ENCODE data around the gene TCEAL4. TPM values are rescaled to one million over a fixed set of nuclear protein-coding genes. Genes with fewer than 3 reads are reported as not detected.

TCEAL4 gene
- total RNA-seq (51.2 TPM), polyA plus RNA-seq (ENCODE audit: insufficient read depth in 1 of 8, insufficient read length in 8 of 8, low replicate concordance in 1 of 8) (100 to 1,000 TPM in 4 of 8 donors, 10 to 100 TPM in 4; 87.3 to 126 (median 98.8) TPM)
- long read RNA-seq, donor 1, transcript TCEAL4-208 (3 exons, 1,273 nt), result major isoform, 16 of 30 reads
- long read RNA-seq, donor 1, partial matches to known transcripts, result 6 of 30 reads
- long read RNA-seq, donor 1, other reads (novel, unspliced or antisense), result 0 of 30 reads
- long read RNA-seq, donor 2, transcript TCEAL4-208 (3 exons, 1,273 nt), result major isoform, 5 of 7 reads
- long read RNA-seq, donor 2, partial matches to known transcripts, result 0 of 7 reads
- long read RNA-seq, donor 2, other reads (novel, unspliced or antisense), result 0 of 7 reads
- long read RNA-seq, donor 3, transcript TCEAL4-212 (3 exons, 1,008 nt), result minor isoform, 7 of 52 reads
- long read RNA-seq, donor 3, transcript TCEAL4-208 (3 exons, 1,273 nt), result major isoform, 36 of 52 reads
- long read RNA-seq, donor 3, transcript TCEAL4-204 (2 exons, 891 nt), result minor isoform, 5 of 52 reads
- long read RNA-seq, donor 3, partial matches to known transcripts, result 0 of 52 reads
- long read RNA-seq, donor 3, other reads (novel, unspliced or antisense), result 0 of 52 reads
- long read RNA-seq, donor 4, transcript TCEAL4-212 (3 exons, 1,008 nt), result minor isoform, 6 of 40 reads
- long read RNA-seq, donor 4, transcript TCEAL4-208 (3 exons, 1,273 nt), result major isoform, 28 of 40 reads
- long read RNA-seq, donor 4, partial matches to known transcripts, result 0 of 40 reads
- long read RNA-seq, donor 4, other reads (novel, unspliced or antisense), result 0 of 40 reads
- long read RNA-seq, donor 5, transcript TCEAL4-208 (3 exons, 1,273 nt), result major isoform, 97 of 153 reads
- long read RNA-seq, donor 5, transcript TCEAL4-212 (3 exons, 1,008 nt), result minor isoform, 19 of 153 reads
- long read RNA-seq, donor 5, transcript TCEAL4-204 (2 exons, 891 nt), result minor isoform, 5 of 153 reads
- long read RNA-seq, donor 5, partial matches to known transcripts, result 20 of 153 reads
- long read RNA-seq, donor 5, other reads (novel, unspliced or antisense), result 8 of 153 reads
- long read RNA-seq, donor 6, transcript TCEAL4-212 (3 exons, 1,008 nt), result minor isoform, 6 of 98 reads
- long read RNA-seq, donor 6, transcript TCEAL4-204 (2 exons, 891 nt), result minor isoform, 10 of 98 reads
- long read RNA-seq, donor 6, transcript TCEAL4-208 (3 exons, 1,273 nt), result major isoform, 70 of 98 reads
- long read RNA-seq, donor 6, partial matches to known transcripts, result 0 of 98 reads
- long read RNA-seq, donor 6, other reads (novel, unspliced or antisense), result 0 of 98 reads
- long read RNA-seq, donor 7, transcript TCEAL4-204 (2 exons, 891 nt), result minor isoform, 11 of 71 reads
- long read RNA-seq, donor 7, transcript TCEAL4-208 (3 exons, 1,273 nt), result major isoform, 50 of 71 reads
- long read RNA-seq, donor 7, transcript TCEAL4-206 (3 exons, 1,135 nt), result minor isoform, 6 of 71 reads
- long read RNA-seq, donor 7, partial matches to known transcripts, result 0 of 71 reads
- long read RNA-seq, donor 7, other reads (novel, unspliced or antisense), result 0 of 71 reads
- long read RNA-seq, donor 8, transcript TCEAL4-208 (3 exons, 1,273 nt), result major isoform, 32 of 47 reads
- long read RNA-seq, donor 8, partial matches to known transcripts, result 0 of 47 reads
- long read RNA-seq, donor 8, other reads (novel, unspliced or antisense), result 5 of 47 reads
- long read RNA-seq, donor 9, transcript TCEAL4-212 (3 exons, 1,008 nt), result minor isoform, 9 of 61 reads
- long read RNA-seq, donor 9, transcript TCEAL4-204 (2 exons, 891 nt), result minor isoform, 7 of 61 reads
- long read RNA-seq, donor 9, transcript TCEAL4-208 (3 exons, 1,273 nt), result major isoform, 40 of 61 reads
- long read RNA-seq, donor 9, partial matches to known transcripts, result 0 of 61 reads
- long read RNA-seq, donor 9, other reads (novel, unspliced or antisense), result 0 of 61 reads
- long read RNA-seq, donor 10, transcript TCEAL4-208 (3 exons, 1,273 nt), result major isoform, 51 of 74 reads
- long read RNA-seq, donor 10, transcript TCEAL4-212 (3 exons, 1,008 nt), result minor isoform, 5 of 74 reads
- long read RNA-seq, donor 10, partial matches to known transcripts, result 0 of 74 reads
- long read RNA-seq, donor 10, other reads (novel, unspliced or antisense), result 9 of 74 reads
- long read RNA-seq, donor 11, transcript TCEAL4-204 (2 exons, 891 nt), result minor isoform, 5 of 65 reads
- long read RNA-seq, donor 11, transcript TCEAL4-208 (3 exons, 1,273 nt), result major isoform, 47 of 65 reads
- long read RNA-seq, donor 11, transcript TCEAL4-212 (3 exons, 1,008 nt), result minor isoform, 5 of 65 reads
- long read RNA-seq, donor 11, partial matches to known transcripts, result 0 of 65 reads
- long read RNA-seq, donor 11, other reads (novel, unspliced or antisense), result 5 of 65 reads

DNA sequence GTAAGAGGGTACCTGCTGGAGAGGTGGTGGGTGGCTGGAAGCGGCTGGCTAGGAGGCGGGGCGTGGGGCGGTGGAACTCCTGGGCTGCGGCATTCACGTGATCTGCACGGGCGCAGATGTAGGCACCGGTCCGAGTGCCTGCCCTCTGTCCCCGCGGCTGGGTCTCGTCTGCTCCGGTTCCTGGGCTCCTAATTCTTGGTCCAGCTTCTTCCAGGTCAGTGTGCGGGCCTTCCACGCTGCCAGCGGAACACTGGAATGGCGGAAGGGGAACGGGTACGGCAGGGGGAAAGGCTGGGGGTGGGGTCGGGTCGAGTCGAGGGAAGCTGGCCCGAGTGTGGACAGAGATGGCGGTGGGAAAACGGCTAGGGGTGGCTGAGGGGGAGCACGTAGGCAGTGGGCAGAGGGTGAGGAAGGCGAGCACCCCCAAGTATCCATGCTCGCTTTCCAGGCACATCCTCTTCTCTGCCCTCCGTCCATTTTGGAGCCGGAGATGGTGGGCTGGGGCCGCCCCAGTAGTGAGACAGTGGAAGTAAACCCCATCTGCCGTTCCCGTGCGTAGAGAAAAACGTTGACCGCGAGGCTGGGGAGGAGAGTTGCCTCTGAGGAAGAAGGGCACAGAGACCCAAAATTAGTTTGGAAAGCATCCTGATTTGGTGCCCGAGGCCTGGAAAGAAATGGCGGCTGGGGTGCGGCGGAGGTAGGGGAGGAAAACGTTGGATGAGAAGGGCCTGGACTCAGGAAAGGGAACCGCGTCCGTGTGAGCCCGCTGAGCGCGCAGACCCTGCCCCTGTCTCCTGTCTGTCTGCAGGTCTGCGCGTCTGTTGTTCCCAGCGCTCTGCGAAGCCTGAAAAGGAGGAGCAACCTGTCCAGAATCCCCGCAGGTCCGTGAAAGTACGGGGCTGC, at the start of gene TCEAL4:
Gene TCEAL4 (plus strand): TSS at position 105 of the 903 bp plus-strand sequence. CDS start 1,161 bp downstream, outside the sequence.
- Histone ChIP-seq H3K4me3 (ENCODE audit: low read length) (peak within 1 kb of the TSS; percentile 68), H3K27me3 (ENCODE audit: control insufficient read depth, insufficient read depth, low read length) (peaks cover 16% of the 10 kb centered on the region), H3K27ac (ENCODE audit: low read length) (peak within 1 kb of the TSS; percentile 89), H3K4me1 (ENCODE audit: control insufficient read depth, insufficient read depth, low read length) (peaks cover 5% of the 10 kb centered on the region), H3K36me3 (ENCODE audit: control insufficient read depth, insufficient read depth, low read length) (peaks cover 2% of the 10 kb centered on the region), H3K9me3 (replicated peaks; ENCODE audit: control insufficient read depth, low read depth, low read length) (no peaks in the 10 kb centered on the region)
- peak; percentile 54 for DNase-seq
- 29% methylated on average over 42 of the region's 56 CpGs for WGBS (ENCODE audit: insufficient coverage)

DNA sequence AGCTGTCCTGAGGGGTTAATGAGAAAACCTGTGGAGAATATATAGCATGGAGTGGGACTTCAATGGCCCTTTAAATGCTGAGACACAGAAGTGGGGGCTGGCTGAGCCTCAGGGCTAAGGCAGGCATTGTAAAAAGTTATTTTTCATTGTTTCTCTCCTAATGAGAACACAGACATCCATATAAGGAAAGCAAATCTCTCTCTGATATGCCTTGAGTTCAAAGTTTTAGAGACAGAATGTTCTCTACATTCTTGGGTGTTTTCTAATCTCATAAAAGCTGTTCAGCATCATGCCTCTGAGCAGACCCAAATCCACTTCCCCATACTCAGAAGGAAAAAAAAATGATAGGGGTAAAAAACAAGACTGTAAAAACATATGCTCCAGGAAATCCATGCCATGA, 49.2 kb upstream of the TCEAL4 start:
- H3K36me3 ChIP-seq (ENCODE audit: control insufficient read depth, insufficient read depth, low read length), result no peaks in the 10 kb centered on the region
- H3K4me3 ChIP-seq (ENCODE audit: low read length), result no peak overlapping the region
- no peaks in the 10 kb centered on the region for H3K9me3 ChIP-seq (replicated peaks; ENCODE audit: control insufficient read depth, low read depth, low read length)
- DNase-seq, result no peak
- H3K27me3 ChIP-seq (ENCODE audit: control insufficient read depth, insufficient read depth, low read length), result peaks cover 15% of the 10 kb centered on the region
- peaks cover 2% of the 10 kb centered on the region for H3K4me1 ChIP-seq (ENCODE audit: control insufficient read depth, insufficient read depth, low read length)
- H3K27ac ChIP-seq (ENCODE audit: low read length), result no peak overlapping the region

GRCh38 chrX:103536732-103537131, 48.6 kb upstream of the TCEAL4 start:
- Histone ChIP-seq H3K27ac (ENCODE audit: low read length) (no peak overlapping the region), H3K4me1 (ENCODE audit: control insufficient read depth, insufficient read depth, low read length) (peaks cover 2% of the 10 kb centered on the region), H3K36me3 (ENCODE audit: control insufficient read depth, insufficient read depth, low read length) (no peaks in the 10 kb centered on the region), H3K9me3 (replicated peaks; ENCODE audit: control insufficient read depth, low read depth, low read length) (no peaks in the 10 kb centered on the region), H3K4me3 (ENCODE audit: low read length) (no peak overlapping the region), H3K27me3 (ENCODE audit: control insufficient read depth, insufficient read depth, low read length) (peaks cover 15% of the 10 kb centered on the region)
- DNase-seq, result no peak

DNA sequence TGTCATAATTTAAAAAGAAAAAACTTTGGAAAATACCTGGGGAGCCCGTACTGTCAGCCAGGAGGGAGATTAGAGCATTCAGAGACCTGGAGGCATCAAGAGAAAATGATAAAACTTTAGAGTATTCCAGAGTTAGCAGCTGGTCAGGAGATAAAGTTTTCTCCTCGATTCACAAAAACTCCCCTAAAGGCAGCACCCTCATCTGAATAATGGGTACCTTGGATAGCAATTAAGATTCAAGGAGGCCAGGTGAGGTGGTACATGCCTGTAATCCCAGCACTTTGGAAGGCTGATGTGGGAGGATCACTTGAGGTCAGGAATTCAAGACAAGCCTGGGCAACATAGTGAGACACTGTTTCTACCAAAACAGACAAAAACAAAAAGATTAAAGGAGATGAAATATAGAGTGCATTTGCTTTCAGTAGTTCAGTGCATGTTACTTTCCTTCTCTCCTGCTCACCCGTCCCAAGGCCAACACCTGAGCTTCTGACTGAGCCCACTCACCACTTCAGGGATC, 47.4 kb upstream of the TCEAL4 start:
- H3K4me3 ChIP-seq (ENCODE audit: low read length), result no peak overlapping the region
- H3K9me3 ChIP-seq (replicated peaks; ENCODE audit: control insufficient read depth, low read depth, low read length), result no peaks in the 10 kb centered on the region
- no CpG with 5 or more reads among the region's 3 CpGs for WGBS (ENCODE audit: insufficient coverage)
- H3K4me1 ChIP-seq (ENCODE audit: control insufficient read depth, insufficient read depth, low read length), result peaks cover 2% of the 10 kb centered on the region
- no peak overlapping the region for H3K27ac ChIP-seq (ENCODE audit: low read length)
- peaks cover 18% of the 10 kb centered on the region for H3K27me3 ChIP-seq (ENCODE audit: control insufficient read depth, insufficient read depth, low read length)
- H3K36me3 ChIP-seq (ENCODE audit: control insufficient read depth, insufficient read depth, low read length), result no peaks in the 10 kb centered on the region
- DNase-seq, result no peak

DNA sequence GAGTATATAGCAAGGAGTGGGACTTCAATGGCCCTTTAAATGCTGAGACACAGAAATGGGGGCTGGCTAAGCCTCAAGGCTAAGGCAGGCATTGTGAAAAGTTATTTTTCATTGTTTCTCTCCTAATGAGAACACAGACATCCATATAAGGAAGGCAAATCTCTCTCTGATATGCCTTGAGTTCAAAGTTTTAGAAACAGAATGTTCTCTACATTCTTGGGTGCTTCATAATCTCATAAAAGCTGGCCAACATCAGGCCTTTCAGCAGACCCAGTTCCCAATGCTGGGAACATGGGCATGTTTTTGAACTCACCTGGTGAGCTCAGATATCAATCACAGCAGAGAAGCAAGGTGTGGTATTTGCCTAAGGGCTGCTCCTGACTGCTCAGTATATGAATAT, 46.6 kb upstream of the TCEAL4 start:
- no peak for DNase-seq
- H3K27ac ChIP-seq (ENCODE audit: low read length), result no peak overlapping the region
- H3K36me3 ChIP-seq (ENCODE audit: control insufficient read depth, insufficient read depth, low read length), result no peaks in the 10 kb centered on the region

DNA sequence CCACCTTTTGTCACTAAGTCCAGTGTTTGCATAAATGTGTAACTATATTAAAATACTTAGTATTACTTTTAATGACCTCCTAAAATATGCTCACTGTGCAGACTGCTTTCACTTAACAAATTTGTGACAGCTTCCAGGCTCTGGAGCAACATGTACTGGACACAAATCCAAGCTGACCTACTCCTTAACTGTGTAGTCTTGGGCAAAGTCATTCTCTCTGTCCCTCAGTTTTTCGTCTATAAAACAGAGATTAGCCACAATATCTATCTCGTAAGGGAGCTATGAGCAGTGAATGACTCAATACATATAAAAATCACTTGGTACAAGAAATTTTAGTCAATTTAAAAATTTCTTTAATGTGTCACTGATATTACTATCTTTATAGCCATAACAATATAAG, 45.6 kb upstream of the TCEAL4 start:
- Histone ChIP-seq H3K4me1 (ENCODE audit: control insufficient read depth, insufficient read depth, low read length) (no peaks in the 10 kb centered on the region), H3K27ac (ENCODE audit: low read length) (no peak overlapping the region), H3K27me3 (ENCODE audit: control insufficient read depth, insufficient read depth, low read length) (peaks cover 19% of the 10 kb centered on the region), H3K4me3 (ENCODE audit: low read length) (no peak overlapping the region), H3K9me3 (replicated peaks; ENCODE audit: control insufficient read depth, low read depth, low read length) (no peaks in the 10 kb centered on the region), H3K36me3 (ENCODE audit: control insufficient read depth, insufficient read depth, low read length) (no peaks in the 10 kb centered on the region)
- DNase-seq, result no peak
- no CpG with 5 or more reads among the region's 2 CpGs for WGBS (ENCODE audit: insufficient coverage)

More for the DNA sequence above, 46.6 kb upstream of the TCEAL4 start:
- peaks cover 16% of the 10 kb centered on the region for H3K27me3 ChIP-seq (ENCODE audit: control insufficient read depth, insufficient read depth, low read length)
- no peaks in the 10 kb centered on the region for H3K9me3 ChIP-seq (replicated peaks; ENCODE audit: control insufficient read depth, low read depth, low read length)
- peaks cover under 1% of the 10 kb centered on the region for H3K4me1 ChIP-seq (ENCODE audit: control insufficient read depth, insufficient read depth, low read length)
- no peak overlapping the region for H3K4me3 ChIP-seq (ENCODE audit: low read length)

DNA sequence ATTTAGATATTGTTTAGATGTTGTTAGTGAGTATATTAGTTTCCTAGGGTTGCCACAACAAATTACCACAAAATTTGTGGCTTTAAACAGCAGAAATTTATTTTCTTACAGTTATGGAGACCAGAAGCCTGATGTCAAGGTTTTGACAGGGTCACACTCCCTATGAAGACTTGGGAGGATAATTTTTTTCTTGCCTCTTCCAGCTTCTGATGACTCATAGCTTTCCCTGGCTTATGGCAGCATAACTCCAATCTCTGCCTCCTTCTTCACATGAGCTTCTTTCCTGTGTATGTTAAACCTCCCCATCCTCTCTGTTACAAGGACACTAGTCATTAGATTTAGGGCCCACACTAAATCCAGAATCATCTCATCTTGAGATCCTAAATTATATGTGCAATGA, 45.2 kb upstream of the TCEAL4 start:
- Histone ChIP-seq H3K27ac (ENCODE audit: low read length) (no peak overlapping the region), H3K4me1 (ENCODE audit: control insufficient read depth, insufficient read depth, low read length) (no peaks in the 10 kb centered on the region), H3K27me3 (ENCODE audit: control insufficient read depth, insufficient read depth, low read length) (peaks cover 19% of the 10 kb centered on the region), H3K4me3 (ENCODE audit: low read length) (no peak overlapping the region), H3K36me3 (ENCODE audit: control insufficient read depth, insufficient read depth, low read length) (no peaks in the 10 kb centered on the region), H3K9me3 (replicated peaks; ENCODE audit: control insufficient read depth, low read depth, low read length) (no peaks in the 10 kb centered on the region)
- no peak for DNase-seq

GRCh38 chrX:103549916-103550315, 35.4 kb upstream of the TCEAL4 start:
- Histone ChIP-seq H3K9me3 (replicated peaks; ENCODE audit: control insufficient read depth, low read depth, low read length) (no peaks in the 10 kb centered on the region), H3K4me3 (ENCODE audit: low read length) (no peak overlapping the region), H3K36me3 (ENCODE audit: control insufficient read depth, insufficient read depth, low read length) (no peaks in the 10 kb centered on the region), H3K27ac (ENCODE audit: low read length) (no peak overlapping the region), H3K4me1 (ENCODE audit: control insufficient read depth, insufficient read depth, low read length) (no peaks in the 10 kb centered on the region), H3K27me3 (ENCODE audit: control insufficient read depth, insufficient read depth, low read length) (peaks cover 13% of the 10 kb centered on the region)
- WGBS (ENCODE audit: insufficient coverage), result 67% methylated on average over 3 of the region's 3 CpGs
- DNase-seq, result peak; percentile 10

Data from muscle of leg (tissue), 16 donors.